Non-pigmented ciliary epithelial cell (primary cell): ENCODE measurements around the gene SPINK4.

Experiments used
- DNase-seq: peaks from one replicate; pipeline ENCODE4 v3.0.0-alpha.2; 2010; ENCODE audit warnings: low read depth

Gene SPINK4

DNA sequence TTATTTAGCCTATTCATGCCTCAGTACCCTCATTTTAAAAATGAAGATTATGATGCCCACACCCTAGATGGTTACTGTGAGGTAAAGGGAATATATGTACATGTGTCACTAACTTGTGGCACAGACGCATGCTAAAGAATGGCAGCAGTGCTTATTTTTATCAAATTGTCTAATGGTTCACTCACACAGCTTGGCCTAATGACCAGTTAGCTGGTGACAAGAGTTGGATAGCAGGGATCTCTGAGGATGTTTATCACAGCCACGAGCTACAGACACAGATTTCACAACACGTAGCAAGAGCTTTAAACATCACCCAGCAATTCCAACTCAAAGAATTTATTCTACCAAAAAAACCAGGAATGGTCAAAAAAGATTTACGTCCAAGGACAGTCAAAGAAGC, 17.3 kb downstream of the SPINK4 start:
- DNase-seq, result no peak

DNA sequence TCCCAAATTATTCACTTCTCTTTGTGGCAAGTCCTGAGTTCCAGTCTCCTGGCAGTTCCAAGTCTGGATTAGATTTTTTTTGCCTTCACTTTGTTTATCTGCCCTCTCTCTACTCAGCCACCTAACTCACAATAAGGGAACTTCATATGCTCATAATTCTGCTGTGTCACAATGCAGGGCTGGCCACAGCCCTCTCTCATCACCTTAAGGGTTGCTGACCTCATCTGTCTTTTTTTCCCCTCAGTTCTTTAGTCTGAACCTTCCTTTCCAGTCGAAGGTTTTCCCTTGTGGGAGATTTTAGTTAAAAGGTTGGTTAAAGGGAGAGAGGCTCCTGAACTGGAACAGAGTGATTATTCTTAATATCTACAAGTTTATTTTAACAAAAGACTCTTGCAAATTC, 20.4 kb downstream of the SPINK4 start:
- DNase-seq, result no peak

DNA sequence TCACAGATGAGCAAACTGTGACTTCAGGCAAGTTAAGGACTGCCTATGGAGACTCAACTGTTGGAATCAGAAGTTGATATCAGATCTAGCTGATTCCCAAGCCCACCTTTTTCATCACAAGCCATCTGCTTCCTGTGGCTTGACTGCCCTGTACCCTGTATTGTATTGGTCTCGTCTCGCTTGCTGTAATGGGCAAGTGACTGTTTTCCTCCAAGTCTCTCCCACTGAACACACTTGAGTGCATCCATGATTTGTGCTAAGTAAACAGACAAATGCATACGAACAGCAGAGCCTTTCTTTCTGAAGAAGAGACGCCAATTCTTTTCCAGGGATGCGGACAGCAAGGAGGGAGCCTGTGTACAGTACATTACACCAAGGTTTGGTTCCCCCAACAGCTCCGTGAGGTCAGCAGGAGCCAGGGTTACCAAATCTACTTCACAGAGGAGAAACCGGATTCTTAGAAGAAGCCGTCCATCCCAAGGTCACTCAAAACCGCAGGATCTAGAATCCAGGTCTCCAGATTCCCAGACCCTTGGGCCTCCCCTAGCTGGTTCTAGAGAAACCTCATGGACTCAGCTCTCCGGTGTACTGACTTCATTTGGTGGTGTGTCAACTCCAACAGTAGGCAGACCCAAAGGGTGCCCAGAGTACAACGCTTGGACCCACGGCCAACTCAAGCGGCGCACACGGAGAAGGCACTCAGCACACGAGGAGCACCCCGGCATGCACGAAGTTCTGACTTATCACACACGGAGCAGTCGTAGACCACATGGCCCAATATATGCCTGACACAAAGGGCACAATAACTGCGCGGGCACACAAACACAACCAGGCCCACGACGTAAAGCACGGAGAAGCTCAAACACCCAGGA, 23.4 kb downstream of the SPINK4 start:
- no peak for DNase-seq

DNA sequence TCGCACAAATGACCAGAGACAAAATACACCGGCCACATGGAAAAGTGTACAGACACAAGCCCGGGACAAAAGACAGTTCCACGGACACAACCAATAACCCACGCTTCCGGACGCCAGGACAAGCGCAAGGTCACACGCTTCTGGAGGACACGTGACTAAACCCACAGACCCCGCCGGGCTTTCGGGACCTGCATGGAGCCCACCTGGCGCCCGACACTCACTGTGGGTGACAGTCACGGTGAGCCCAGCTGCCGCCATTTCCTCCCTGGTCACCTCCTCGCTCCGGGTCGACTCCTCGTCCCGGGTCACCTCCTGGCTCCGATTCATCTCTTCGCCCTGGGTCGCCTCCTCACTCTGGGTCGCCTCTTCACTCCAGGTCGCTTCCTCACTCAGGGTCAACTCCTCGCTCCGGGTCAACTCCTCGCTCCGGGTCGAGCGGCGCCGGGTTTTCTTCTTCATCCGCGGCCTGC, 24.1 kb downstream of the SPINK4 start:
- no peak for DNase-seq

DNA sequence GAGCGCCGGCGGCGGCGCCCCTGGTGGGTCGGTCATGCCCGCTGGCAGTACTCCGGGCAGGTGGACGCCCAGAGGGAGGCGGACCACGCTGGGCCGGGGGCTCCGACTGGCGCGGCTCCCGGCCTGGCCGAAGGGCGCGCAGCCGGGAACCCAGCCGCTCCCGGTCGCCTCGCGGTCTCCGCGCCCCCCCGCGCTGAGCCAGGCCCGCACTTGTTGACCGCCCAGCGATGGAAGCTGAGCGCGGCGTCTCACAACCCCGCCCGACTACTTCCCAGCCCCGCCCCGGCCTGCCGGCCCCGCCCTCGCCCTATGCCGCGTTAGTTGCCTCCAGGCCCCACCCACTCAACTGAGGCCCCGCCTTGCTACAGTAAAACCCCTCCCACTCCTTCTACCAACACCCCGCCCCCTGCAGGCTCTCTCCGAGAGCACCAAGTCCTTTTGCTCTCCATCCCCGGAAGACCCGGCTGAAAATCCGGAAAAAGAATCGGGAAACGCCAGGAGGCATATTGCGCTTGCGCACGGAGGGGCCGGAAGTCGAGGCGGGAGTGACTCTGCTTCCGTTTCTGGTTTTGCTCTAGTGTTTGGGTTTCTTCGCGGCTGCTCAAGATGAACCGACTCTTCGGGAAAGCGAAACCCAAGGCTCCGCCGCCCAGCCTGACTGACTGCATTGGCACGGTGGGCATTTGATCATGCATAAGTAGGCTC, 24.7 kb downstream of the SPINK4 start, which contains the start of the genes BAG1 and CHMP5:
BAG1 (minus strand) TSS at position 236 of the 705 bp plus-strand sequence.
CHMP5 (plus strand) TSS at position 577 of the 705 bp plus-strand sequence; CDS start at position 607, 30 bp downstream.
- peak; percentile 98 for DNase-seq

DNA sequence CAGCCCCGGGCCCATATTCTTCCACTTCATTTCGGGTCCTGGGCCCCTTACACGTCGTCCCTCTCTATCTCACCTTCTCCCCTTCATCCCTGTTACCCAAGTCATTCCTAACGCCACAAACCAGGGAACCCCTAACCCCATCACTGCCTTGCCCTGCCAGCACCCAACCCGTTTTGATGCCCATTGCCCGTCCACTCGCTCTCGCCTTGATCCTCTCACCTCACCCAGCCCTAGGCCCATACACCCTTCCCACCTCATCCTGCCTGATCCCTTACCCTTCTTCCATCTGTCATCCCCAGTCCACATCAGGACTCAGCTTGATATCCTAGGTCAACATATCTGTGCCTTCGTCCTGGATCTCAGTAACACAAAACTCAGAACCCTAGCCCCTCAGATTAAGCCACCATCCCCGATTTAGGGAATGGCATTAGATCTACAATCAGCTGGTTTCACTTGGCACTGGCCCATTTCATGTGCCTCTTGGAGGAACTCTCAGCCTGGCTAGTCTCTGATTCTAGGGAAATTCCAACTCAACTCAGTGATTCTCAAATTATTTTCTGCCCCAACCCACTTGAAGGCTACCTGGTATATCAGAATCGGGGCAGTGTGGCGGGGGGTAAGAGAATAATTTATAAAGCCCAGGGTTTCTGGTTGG, 25.4 kb downstream of the SPINK4 start:
- DNase-seq, result no peak

DNA sequence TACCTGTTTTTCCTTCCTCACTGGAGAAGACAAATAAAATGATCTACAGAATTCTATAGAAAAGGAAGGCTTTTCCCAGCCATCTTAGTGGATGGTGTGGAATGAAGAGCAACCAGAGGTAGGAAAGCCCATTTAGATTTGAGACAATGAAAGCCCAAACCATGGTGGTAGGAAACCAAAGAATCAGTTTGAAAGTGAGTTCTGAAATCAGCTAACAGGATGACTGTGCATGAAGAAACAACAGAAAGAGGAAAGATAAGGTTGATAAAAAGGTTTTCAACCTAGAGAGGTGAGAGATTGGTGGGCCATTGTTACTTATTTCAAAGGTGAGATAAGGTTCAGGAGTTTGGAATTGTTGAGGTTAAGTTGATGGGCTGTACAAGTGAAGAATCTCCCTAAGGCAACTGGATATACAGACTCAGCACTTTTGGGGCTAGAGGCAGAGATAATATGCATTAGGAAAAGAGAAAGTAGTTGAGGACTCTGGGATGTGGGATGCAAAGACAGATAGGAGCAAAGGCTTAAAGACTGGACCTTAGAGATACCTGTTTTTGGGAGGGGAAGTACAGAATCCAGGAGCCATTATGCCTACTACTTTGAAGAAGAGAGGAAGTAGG, 27.3 kb downstream of the SPINK4 start:
- DNase-seq, result no peak

DNA sequence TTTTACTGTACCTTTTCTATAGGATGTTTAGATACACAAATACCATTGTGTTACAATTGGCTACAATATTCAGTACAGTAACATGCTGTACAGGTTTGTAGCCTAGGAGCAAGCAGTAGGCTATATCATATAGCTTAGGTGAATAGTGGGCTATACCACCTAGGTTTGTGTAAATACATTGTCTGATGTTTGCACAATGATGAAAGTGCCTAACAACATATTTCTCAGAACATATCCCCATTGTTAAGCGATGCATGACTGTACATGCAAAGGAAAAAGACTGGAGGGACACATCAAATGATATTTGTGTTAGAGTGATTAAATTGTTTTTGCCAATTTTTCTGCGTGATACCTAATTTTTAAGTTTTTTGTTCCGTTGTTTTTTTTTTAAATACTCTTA, 30.2 kb downstream of the SPINK4 start:
- DNase-seq, result no peak

DNA sequence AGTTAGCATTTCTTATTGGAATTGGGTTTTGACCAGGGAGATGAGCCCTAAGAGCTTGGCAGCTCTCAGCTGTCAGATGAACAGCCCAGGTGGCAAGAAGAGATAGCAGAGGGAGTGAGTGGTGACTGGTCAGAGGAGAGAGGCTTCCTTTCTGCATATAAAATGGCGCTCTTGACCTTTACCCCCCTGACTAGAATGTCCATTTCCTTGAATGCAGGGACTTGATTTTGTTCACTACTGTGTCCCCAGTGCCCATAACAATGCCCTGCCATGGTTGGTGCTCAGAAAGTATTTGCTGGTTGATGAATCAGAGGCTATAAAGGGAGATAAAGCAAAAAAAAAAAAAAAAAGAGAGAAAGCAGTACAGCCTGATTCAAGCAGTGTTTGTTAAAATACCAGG, 32.1 kb downstream of the SPINK4 start:
- no peak for DNase-seq

DNA sequence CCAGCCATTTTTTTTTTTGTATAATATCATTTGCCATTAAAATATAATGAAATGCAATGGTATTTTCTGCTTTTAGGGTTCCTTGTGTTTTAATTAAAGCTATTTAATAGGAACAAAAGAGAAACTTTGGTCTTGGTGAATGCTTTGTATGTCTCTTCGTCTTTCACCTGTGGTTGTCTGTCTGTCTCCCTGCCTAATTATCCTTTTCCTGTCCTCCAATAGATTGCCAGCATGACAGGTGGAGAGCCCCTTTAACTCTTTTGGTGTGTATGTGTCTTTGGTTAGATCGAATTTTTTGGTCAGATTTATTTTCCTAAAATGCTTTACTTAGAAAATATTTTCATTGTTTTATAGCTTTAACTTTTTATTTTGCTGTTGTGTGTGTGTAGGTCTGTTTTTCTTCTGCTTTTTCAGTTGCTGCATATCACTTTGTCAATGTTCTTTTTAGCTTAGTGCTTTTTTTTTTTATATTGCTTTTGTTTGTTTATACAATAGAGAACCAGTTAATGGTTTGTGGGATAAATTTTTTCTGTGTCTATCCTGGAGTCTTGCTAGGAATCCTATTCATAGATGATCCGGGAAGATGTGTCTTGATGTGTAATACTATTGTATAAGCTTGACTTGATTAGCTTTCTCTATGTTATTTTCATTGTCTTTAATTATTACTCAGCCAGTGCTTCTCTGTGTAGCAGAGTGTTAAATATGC, 33.5 kb downstream of the SPINK4 start:
- no peak for DNase-seq

DNA sequence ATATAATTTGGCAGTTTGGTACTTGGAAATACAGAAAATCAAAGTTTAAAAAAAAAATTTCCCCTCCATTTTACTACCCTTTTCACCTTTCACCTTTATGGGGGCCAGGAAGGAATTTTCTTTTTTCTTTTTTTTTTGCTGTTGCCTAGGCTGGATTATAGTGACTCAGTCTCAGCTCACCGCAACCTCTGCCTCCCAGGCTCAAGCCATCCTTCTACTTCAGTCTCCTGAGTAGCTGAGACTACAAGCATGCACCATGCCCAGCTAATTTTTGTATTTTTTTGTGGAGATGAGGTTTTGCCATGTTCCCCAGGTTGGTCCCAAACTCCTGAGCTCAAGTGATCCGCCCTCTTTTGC, 34.0 kb downstream of the SPINK4 start:
- DNase-seq, result no peak

DNA sequence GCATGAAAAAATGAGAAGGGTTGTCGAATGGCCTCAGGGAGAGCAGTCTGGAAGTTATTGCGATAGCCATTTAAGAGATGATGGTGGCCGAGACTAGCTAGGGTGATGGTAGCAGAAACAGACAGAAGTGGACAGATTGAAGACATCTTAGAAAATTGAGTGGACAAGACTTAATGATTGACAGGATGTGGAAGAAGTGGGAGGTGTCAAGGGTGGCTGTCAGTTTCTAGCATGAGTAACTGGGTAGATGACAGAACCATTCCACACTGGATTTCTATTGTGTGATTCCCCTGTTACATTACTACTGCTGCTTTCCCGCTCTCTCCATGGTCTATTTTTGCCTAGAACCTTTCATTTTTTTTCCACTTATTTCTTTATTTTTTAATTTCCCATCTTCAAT, 37.5 kb downstream of the SPINK4 start:
- DNase-seq, result no peak

DNA sequence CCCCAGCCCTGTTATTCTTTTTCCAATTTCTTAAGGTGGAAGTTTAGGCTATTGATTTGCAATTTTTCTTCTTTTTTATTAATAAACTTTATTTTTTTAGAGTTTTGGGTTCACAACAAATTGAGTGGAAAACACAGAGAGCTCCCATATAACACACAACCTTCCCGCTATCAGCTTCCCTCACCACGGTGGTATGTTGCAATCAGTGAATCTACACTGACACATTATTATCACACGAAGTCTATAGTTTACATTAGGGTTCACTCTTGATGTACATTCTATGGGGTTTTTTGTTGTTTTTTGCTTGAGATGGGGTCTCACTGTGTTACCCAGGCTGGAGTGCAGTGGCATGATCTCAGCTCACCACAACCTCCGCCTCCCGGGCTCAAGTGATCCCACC, 45.5 kb downstream of the SPINK4 start:
- DNase-seq, result no peak

DNA sequence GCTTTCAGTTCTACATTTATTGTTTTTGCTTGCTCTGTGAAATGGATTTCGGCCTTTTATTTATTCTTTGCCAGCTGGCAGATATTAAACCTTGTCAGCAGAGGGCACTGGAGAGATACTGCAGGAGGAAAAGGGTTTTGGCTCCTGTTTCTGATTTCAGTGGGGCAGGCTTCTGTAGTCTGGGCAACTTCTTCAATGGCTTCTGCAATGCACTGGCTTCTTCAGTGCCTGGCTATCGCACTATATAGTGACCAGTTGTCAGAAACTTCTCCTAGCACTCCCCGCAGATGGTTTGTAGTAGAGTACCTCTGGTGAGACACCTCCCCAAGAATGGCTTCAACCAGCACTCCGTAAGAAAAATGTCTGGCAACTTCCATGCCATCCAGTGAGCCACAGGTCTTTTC, 47.1 kb downstream of the SPINK4 start:
- peak; percentile 28 for DNase-seq

DNA sequence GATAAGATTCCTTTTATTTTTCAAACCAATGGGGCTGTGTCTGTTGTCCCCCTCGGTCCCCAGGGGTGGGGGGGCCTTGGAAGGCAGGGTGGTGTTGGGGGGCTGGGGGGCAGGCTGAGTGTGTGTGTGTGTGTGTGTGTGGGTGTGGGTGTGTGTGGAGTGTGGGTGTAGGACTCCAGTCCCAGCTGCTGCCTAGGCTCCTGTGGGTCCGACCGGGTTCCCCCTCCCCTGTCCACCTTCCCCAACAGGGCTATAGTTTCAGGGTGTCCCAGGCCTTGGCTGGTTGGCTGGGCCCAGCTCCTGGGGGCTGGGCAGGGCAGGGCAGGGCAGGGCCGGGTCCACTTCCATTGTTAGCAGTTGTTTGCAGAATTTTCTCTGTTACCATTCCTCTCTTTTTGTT, 48.3 kb downstream of the SPINK4 start:
- no peak for DNase-seq

DNA sequence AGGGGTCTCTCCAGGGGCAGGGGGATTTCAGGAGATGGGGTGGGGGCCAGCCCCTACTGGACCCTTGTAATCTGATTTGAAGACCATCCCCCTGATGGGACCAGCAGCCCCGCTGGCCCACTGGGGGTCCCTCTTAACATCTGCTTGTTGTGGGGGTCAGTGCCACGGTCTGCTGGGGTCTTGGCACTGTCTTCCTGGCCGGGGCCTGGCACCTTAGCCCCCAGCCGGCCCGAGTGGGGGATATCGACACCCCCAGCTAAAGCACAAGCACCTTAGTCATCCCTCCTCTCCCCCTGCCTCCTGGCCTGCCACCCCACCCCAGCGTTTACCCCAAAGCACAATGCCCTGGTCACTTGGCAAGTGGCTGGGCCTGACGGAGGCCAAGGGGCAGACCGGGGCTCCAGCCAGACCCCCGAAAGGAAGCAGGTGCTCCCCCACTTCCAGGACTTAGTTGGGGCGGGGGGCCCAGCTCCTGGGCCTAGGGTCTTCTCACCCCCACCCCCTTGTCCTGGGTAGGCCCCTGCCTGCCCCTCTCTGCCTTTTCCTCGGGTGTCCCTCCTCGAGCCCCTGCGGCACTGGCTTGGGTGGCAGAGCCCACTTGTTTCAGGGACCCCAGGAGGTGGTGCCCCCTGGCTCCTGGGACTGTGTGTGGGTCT, 49.0 kb downstream of the SPINK4 start:
- DNase-seq, result no peak

DNA sequence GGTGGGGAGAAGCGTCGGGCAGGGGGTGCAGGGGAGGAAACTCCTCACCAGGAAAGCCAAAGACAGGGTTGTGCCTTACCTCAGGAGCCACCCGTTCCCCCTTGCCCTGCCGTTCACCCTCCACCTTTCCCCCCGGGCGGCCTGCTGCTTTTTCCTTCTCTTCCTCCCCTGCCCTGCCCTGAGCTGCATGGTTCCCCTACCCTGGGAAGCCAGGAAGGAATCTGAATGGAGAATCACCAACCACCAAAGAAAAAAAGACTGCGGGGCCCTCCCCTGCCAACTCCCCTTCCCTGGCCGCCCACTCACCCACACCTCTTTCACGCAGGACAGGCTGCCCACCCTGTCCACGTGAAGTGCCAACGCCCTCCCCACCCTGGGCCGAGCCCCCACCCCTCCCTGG, 49.5 kb downstream of the SPINK4 start:
- no peak for DNase-seq

DNA sequence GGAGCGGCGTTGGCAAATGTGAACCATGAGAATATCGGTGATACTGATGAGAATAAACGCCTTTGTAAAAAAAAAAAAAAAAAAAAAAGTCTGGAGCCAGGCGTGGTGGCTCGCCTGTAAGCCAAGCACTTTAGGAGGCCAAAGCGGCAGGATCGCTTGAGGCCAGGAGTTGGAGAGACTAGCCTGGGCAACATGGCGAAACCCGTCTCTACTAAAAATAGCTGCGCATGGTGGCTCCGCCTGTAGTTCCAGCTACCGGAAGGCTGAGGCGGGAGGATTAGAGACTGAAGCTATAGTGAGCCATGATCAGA, 49.9 kb downstream of the SPINK4 start:
- DNase-seq, result no peak

DNA sequence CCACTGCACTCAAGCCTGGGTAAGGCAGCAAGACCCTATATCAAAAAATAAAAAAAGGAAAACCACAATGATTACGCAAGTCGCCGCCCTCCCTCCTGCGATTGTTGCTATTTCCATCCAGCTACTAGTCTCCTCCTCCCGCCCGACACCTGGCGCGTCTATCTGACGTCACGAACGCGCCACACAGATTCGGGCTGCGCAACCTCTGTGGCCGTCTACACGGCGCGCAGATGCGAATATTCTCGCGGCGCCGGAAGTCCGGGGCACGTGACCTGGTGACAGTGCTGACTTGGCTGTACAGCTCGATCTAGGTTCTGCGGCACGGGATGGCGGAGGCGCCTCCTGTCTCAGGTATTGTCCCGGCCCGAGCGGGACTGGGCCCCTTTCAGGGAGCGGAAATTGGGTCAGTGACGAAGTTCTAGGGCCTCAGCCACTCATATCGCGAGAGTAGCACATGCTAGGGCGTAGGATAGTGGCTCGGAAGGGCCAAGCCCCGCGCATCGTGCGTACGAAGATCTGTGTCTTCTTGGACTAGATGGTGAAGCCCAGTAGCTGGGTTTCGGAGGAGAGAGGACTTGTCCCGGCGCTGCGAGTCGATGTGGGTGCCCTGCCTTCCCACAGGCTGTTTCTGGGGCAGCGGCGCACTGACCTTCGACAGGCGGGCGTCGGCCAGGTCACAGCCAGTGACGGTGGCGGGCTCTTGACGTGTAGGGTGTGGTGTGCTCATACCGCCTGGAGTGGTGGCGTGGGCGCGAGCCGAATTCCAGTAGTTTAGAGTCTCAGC, 50.5 kb downstream of the SPINK4 start, which contains the start of gene NFX1:
NFX1 (plus strand) TSS at position 270 of the 784 bp plus-strand sequence; CDS start at position 327, 57 bp downstream.
- DNase-seq, result peak; percentile 97

DNA sequence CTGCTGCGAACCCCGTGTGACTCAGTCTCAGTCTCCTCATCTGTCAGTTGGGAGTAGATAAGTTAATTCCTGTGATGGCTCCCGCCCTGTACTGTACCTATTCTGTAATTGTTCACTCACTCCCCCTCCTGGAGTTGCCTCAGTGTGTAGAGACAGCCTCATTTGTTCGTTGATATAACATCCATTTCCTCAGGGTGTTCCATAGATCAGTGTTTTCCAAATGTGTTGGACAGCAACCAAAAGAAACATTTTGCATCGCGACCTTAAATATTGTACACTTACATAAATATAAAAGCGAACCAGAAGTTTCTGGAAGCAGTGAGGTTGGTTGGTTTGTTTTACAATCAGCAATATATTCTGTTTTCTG, 51.0 kb downstream of the SPINK4 start:
- no peak for DNase-seq
